ENCODE results near the gene CUX1.

GRCh38 chr7:102205915-102206314 is 388.5 kb downstream of the CUX1 start:
- TF ChIP-seq CTCF (IDR thresholded peaks at IDR 0.05) (no peak), POLR2A (IDR thresholded peaks at IDR 0.05) (no peak)
